Stromal cell of bone marrow (primary cell): ENCODE data around the gene RNF13.
"Not testable (repeated sequence)": the region's sequence is repeated elsewhere in the genome, so short reads cannot be mapped to it uniquely, and the experiment has no call there.

ENCODE experiments used
- DNase-seq: peaks from one replicate; pipeline ENCODE4 v3.0.0-alpha.2; 2012; ENCODE audit warnings: low read depth

Gene RNF13

GRCh38 chr3:149898771-149899170 lies 85.8 kb downstream of the RNF13 start:
- peak; percentile 31 for DNase-seq

DNA sequence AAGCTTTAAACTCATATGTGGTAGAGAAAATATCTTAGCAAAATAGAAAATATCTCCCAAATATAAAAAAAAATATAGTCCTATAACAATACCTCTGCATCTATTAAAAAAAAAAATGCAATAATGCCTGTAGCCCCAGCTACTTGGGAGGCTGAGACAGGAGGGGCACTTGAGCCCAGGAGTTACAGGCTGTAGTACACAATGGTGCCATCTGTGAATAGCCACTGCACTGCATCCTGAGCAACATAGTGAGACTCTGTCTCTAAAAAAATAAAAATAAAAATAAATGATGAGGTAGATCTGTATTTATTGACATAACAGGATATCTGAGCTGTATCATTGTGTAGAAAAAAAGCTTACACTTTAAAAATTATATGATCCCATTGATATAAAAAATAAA lies 87.3 kb downstream of the RNF13 start:
- no peak for DNase-seq

DNA sequence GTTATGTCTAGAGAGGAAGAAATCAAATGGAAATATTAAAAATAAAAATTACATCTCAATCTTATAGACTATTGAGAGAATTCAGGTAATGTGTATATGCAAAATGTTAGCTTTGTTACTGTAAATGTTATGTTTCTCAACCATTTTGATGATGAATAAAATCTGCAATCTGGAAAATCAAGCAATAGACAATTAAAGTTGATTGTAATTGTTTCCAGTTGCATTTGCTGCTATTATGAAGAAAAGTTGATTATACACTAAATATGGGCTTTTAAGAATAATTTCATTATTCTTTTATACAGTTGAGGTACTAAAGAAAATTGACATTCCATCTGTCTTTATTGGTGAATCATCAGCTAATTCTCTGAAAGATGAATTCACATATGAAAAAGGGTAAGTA lies 88.8 kb downstream of the RNF13 start:
- DNase-seq, result no peak

DNA sequence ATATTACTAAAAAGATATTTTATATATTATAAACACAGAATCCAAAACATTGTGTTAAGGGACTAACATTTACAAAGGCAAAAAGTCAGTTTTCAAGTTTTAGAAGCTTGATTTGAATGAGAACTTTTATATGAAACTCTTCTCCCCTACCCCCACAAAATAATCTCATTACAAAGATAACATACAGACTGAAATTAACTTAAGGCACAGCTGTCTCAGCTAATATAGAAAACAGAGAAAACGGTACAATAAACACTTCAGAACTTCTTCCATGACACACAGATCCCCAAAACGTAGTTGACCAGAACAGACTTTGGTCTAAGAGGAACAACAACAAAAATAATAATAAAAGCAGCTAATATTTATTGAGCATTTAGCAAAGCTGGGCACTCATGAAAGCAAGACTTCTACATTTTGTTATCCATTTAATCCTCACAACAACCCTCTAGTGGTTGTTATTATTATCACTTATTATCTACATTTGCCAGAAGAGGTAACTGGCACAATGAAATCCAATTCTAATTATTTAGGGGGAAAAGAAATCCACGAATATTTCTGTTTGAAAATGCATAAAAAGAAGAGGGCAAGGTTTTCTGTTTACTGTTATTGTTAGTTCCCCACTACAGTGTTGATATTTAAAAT lies 89.6 kb downstream of the RNF13 start:
- no peak for DNase-seq

- no peak for DNase-seq
Measured at GRCh38 chr3:149906036-149906435, 93.0 kb downstream of the RNF13 start.

GRCh38 chr3:149908424-149908957 lies 95.5 kb downstream of the RNF13 start:
- no peak for DNase-seq

GRCh38 chr3:149909923-149910322 lies 96.9 kb downstream of the RNF13 start:
- no peak for DNase-seq

- no peak for DNase-seq
Measured at GRCh38 chr3:149917124-149917667, 104.2 kb downstream of the RNF13 start.

GRCh38 chr3:149919509-149919908 lies 106.5 kb downstream of the RNF13 start:
- no peak for DNase-seq

- no peak for DNase-seq
Measured at GRCh38 chr3:149920119-149920518, 107.1 kb downstream of the RNF13 start.

- DNase-seq, result no peak
Measured at GRCh38 chr3:149933008-149933407, 120.0 kb downstream of the RNF13 start.

GRCh38 chr3:149933858-149934257 lies 120.8 kb downstream of the RNF13 start:
- no peak for DNase-seq

GRCh38 chr3:149934524-149934923 lies 121.5 kb downstream of the RNF13 start:
- peak; percentile 75 for DNase-seq

DNA sequence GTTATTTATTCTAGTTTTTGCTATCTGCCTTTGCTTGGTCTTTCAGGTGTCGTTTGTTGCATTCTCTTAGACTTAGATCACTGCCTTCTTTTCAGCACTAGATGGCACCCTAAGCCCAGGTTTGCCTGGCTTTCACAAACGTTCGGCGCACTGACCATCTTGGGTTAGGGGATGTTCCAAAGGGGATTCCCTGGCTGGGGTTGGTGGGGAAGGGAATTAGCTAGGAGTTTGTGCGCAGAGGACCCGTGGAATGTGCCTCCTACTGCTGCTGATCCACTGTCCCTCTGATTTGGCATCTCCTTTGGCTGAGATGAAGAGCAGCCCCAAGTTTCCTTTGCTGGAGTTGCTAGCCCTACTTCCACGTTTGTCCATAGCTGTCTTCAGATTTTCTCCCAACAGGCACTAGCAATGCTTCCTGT lies 123.8 kb downstream of the RNF13 start:
- peak; percentile 43 for DNase-seq

DNA sequence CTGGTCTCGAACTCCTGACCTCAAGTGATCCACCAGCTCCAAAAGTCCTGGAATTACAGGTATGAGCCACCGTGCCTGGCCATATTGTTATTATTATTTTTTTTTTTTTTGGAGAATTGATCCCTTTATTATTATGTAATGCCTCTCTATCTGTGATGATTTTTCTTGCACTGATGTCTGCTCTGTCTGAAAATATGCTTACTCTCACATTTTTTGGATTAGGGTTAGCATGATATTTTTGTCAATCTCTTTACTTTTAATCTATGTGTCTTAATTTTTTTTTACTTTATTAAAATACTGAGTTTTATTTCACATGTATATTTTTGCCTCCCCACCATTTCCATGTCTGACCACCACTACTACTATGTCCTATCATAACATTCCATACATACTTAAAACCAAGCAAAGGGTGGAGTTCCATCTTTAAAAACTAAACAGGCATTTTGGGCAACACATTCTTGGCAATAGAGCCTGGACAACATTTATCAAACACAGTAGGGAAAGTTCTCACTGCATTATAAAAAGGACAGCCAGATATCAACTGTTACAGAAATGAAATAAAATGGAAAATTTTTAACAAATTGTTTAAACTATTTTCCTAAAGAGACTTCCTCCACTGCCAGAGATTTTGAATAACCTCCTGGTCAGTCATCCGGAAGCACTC lies 125.5 kb downstream of the RNF13 start:
- not testable (repeated sequence) for DNase-seq

DNA sequence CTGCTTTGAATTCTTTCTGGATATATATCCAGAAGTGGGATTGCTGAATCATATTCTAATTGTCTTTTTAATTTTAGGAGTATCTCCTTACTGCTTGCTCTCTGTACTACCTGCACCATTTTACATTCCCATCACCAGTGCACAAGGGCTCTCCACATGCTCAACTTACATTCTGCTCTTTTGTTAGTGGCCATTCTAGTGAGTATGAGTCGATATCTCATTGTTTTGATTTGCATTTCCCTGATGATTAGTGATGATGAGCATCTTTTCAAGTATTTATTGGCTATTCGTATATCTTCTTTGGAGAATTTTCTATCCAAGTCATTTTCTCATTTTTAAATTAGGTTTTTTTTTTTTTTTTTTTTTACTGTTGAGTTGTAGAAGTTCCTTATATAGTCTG lies 128.2 kb downstream of the RNF13 start:
- DNase-seq, result no peak

- no peak for DNase-seq
Measured at GRCh38 chr3:149941946-149942345, 128.9 kb downstream of the RNF13 start.

- no peak for DNase-seq
Measured at GRCh38 chr3:149942409-149942808, 129.4 kb downstream of the RNF13 start.

DNA sequence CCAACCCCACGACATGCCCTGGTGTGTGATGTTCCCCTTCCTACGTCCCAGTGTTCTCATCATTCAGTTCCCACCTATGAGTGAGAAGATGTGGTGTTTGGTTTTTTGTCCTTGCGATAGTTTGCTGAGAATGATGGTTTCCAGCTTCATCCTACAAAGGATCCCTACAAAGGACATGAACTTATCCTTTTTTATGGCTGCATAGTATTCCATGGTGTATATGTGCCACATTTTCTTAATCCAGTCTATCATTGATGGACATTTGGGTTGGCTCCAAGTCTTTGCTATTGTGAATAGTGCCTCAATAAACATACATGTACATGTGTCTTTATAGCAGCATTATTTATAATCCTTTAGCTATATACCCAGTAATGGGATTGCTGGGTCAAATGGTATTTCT lies 131.0 kb downstream of the RNF13 start:
- not testable (repeated sequence) for DNase-seq

DNA sequence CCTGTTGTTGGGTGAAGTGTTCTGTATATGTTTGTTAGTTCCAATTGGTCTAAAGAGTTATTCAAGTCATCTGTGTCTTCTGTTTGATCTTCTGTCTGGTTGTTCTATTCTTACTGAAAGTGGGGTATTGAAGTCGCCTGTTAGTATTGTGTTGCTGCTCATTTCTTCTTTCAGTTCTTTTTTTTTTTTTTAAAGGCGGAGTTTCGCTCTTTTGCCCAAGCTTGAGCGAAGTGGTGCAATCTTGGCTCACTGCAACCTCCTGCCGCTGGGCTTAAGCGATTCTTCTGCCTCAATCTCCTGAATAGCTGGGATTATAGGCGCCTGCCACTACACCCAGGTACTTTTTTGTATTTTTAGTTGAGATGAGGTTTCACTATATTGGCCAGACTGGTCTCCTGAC lies 134.2 kb downstream of the RNF13 start:
- DNase-seq, result no peak

- DNase-seq, result no peak
Measured at GRCh38 chr3:149949181-149949580, 136.2 kb downstream of the RNF13 start.

DNA sequence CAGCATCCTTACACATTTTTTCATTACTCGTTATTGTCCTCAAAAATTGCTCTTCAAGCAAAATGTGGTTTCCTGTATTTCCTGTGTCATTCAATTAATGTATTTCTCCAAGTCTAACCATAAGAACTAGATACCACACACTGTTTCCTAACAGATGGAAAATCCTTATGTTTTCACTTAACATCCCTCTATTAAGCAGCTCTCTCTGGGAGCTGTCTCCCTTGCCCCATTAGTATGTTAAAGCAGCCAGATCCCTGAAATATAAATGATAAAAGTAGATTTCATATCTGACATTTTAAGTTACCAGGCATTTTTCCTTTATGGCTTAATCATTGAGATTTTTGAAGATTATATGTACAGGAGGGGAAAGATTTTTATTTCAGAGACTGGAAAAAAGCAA lies 141.8 kb downstream of the RNF13 start:
- no peak for DNase-seq

- no peak for DNase-seq
Measured at GRCh38 chr3:149955449-149955848, 142.4 kb downstream of the RNF13 start.
